HG03039 (cell line): ENCODE measurements around the gene MTF1.
"Not testable (repeated sequence)": the region's sequence is repeated elsewhere in the genome, so short reads cannot be mapped to it uniquely, and the experiment has no call there.

Experiments used
- ATAC-seq: cut with Tn5 transposase; IDR thresholded peaks from one replicate; pipeline ENCODE4 v1.9.1; 2021; ENCODE audit warnings: mild to moderate bottlenecking, moderate library complexity; ENCODE audit not compliant: unreplicated experiment

The MTF1 gene

DNA sequence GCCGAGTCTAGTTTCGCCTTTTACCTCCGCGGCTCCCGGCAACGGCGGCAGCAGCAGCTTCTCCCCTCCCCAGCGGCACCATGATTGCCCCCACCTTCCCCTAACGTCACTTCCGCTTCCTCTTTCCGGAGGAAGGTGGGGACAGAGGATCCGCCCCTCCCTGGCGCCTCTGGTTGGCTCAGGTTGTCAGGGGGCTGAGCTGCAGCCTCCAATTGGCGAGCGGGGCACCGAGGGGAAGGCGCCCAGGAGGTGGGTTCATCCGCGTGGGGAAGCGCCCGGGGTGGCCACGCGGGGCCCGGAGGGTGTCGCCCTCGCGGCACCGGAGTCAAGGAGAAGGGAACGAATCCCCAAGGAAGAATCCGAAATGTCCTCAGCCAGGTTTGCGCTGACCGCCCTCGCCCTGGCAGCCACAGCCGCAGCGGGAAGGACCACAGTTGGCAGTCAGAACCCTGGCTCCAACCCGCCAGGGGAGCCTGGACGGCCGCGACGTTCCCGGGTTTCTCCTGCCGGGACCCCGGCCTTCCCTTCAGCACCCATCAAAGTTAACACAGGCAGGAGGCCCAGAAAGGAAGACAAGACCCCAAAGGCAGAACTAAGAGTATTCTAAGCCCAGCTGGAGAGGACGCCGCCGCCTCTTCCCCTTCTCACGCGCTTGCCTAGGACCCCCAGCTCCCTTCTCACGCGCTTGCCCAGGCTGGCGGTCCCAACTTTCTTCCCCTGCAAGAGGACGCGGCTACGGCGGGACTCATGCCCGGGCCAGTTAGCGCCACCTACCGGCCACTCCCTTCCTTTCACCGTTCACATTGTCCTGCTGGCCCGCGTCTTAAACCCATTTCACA is at the start of gene MTF1:
MTF1 (minus strand) TSS at position 86 of the 839 bp plus-strand sequence. CDS start 1,934 bp downstream, outside the sequence.
- peak; percentile 82 for ATAC-seq

DNA sequence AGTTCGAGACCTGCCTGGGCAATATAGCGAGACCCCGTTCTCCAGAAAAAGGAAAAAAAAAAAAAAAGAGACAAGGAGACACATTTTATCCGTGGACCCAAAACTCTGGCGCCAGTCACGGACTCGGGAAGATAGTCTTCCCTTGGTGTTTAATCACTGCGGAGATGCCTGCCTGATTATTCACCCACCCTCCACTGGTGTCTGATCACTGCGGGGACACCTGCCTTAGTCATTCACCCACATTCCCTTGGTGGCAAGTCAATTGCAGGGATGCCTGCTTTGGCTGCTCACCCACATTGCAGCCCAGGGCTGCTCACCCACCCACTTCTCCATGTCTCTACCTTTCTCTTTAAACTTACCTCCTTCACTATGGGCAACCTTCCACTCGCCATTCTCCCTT is 49.1 kb upstream of the MTF1 start:
- not testable (repeated sequence) for ATAC-seq

DNA sequence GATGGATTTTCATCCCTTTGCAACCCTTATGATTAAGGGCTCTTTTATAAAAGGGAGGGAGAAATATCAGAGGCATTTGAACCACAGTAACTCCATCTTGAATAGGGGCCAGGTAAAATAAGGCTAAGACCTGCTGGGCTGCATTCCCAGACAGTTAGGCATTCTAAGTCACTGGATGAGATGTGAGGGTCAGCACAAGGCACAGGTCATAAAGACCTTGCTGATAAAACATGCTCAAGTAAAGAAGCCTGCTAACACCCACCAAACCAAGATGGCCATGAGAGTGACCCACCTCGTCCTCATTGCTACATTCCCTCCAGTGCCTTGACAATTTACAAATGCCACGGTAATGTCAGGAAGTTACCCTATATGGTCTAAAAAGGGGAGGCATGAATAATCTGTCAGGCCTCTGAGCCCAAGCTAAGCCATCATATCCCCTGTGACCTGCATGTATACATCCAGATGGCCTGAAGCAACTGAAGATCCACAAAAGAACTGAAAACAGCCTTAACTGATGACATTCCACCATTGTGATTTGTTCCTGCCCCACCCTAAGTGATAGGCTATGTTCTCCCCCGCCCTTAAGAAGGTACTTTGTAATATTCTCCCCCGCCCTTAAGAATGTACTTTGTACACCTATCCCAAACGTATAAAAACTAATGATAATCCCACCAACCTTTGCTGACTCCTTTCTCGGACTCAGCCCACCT is 48.2 kb upstream of the MTF1 start:
- ATAC-seq = not testable (repeated sequence)

DNA sequence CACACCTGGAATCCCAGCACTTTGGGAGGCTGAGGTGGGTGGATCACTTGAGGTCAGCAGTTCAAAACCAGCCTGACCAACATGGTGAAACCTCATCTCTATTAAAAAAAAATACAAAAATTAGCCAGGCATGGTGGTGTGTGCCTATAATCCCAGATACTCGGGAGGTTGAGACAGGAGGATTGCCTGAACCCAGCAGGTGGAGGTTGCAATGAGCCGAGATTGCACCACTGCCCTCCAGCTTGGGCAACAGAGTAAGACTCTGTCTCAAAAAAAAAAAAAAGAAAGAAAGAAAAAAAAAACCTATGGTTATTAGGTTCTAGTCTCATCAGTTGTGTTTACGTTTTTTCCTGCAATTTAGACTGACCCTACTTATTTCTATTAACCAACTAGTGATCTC is 47.2 kb upstream of the MTF1 start:
- not testable (repeated sequence) for ATAC-seq

DNA sequence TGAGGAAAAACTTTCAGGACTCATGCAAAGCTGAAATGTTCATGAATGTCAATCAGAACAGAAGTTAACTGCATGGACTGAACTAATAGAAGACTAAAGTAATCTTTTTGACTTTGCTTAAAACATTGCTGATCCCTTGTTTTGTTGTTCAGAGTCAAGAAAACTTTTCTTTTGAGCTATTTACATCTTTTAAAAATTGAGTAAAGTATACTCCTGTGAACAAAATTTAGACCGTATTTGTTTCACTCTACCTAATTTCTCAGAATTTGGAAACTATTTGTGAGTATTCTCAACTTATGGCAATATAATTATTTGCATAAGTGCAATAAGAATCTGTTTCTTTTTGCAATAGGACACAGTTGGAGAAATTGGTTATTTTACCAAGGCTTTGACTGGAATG is 46.3 kb upstream of the MTF1 start:
- ATAC-seq = no peak

DNA sequence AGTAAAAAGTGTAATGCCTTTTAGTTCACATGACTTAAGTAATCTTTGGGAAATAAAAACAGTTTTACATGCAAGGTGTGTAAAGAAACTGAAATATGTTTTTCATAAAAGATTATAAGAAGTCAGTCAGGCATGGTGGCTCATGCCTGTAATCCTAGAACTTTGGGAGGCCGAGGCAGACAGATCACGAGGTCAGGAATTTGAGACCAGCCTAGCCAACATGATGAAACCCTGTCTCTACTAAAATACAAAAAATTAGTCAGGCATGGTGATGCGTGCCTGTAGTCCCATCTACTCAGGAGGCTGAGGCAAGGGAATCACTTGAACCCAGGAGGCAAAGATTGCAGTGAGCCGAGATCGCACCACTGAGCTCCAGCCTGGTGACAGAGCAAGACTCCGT is 44.5 kb upstream of the MTF1 start:
- ATAC-seq = not testable (repeated sequence)

DNA sequence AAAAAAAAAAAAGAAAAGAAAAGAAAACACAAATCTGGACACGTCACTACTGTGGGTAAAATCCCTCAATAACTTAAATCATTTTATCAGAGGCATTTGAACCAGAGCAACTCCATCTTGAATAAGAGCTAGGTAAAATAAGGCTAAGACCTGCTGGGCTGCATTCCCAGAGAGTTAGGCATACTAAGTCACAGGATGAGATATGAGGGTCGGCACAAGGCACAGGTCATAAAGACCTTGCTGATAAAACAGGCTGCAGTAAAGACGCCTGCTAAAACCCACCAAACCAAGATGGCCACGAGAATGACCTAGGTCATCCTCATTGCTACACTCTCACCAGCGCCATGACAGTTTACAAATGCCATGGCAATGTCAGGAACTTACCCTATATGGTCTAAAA is 43.6 kb upstream of the MTF1 start:
- ATAC-seq = no peak

DNA sequence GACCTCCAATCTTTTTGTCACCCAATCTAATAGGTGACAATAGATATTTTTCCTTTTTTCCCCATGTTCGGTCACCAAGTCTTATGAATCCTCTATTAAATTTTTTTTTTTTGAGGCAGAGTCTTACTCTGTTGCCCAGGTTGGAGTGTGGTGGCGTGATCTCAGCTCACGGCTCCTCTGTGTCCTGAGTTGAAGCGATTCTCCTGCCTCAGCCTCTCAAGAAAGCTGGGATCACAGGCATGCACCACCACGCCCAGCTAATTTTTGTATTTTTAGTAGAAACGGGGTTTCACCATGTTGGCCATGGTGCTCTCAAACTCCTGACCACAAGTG is 42.5 kb upstream of the MTF1 start:
- no peak for ATAC-seq

DNA sequence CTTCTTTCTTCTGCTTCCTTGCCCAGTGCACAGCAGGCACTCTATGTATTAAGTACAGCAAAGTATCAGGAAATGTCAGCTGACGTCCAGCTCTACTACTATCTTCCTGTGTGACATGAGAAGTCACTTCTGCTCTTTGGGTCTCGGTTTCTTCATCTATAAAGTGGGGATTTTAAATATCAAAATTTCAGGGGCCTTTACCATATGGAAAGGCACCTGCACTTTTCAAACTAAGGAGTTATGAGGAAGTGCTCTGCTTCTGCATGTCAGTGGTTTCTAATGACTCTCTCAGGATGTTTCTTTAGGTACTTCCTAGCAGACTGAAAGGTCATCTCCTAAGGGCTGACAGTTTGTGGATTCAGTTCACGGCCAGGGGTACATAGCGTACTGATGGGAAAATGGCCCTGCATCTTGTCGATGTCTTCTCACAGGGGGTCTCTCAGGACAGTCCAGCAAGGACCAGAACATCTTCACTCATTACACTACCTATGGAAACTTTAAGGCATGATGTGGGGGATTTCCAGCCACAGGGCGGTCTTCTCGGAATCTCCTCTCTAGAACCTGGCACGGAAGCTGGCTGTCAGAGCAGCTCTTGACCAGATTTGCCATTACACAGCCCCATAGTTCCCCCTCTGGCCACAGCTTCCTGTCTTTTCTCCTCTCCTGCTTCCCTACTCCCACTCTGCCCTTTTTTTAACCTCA is 42.0 kb upstream of the MTF1 start:
- no peak for ATAC-seq

DNA sequence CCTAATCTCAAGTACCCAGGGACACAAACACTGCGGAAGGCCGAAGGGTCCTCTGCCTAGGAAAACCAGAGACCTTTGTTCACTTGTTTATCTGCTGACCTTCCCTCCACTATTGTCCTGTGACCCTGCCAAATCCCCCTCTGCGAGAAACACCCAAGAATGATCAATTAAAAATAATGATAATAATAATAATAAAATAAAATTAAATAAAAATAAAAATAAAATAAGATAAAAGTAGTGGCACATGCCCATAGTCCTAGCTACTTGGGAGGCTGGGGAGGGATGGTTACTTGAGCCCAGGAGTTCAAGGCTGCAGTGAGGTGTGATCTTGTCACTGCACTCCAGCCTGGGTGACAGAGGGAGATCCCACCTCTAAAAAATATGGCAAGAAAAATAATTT is 38.2 kb upstream of the MTF1 start:
- not testable (repeated sequence) for ATAC-seq

DNA sequence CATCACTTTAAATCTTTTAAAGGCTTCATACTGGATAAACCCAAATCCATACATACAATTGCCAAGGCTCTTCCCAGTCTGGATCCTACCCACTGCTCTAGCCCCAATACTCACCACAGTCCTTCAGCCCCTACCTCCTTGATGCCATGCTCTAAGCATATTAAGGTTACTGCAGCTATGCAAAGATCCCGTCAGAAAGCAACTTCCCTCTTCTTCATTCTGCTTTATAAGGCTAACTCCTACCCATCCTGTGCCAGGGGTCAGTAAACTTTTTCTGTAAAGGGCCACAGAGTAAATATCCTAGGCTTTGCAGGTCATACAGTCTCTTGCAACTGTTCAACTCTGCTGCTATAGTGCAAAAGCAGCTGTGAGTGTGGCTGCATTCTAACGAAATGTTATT is 34.3 kb upstream of the MTF1 start:
- ATAC-seq = no peak

DNA sequence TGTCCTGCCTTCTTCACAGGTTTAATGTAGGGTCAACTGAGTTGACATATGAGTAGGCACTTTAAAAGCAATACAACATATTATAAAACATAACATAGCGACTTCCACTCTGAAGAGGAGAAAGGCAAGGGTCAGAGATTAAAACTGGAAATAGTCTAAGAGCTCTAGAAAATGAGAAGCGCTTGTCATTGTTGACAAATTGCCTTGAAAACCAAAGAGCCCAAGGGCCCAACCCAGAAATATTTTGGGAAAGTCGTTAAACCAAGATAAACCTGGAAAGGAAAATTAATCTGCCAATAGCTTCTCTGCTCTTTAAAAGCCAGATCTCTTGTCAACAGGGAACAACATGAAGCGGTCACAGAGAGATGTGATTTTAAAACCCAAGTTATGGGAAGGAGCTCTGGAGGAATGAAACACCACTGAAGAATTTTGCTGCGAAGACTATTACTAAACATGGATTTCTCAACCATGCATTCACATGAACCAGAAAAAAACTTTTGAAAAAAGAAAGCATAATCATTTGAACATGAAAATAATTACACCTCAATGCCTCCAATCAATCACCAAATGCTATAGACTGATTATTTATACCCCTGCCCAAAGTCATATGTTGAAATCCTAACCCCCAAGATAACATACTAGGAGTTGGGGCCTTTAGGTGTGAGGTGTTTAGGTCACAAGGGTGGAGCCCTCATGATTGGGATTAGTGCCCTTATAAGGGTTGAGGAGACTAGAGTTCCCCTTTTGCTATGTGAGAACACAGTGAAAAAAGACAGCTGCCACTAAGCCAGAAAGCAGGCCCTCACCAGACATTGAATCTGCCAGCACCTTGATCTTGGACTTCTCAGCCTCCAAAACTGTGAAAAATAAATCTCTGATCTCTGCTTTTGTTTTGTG is 33.0 kb upstream of the MTF1 start:
- no peak for ATAC-seq

DNA sequence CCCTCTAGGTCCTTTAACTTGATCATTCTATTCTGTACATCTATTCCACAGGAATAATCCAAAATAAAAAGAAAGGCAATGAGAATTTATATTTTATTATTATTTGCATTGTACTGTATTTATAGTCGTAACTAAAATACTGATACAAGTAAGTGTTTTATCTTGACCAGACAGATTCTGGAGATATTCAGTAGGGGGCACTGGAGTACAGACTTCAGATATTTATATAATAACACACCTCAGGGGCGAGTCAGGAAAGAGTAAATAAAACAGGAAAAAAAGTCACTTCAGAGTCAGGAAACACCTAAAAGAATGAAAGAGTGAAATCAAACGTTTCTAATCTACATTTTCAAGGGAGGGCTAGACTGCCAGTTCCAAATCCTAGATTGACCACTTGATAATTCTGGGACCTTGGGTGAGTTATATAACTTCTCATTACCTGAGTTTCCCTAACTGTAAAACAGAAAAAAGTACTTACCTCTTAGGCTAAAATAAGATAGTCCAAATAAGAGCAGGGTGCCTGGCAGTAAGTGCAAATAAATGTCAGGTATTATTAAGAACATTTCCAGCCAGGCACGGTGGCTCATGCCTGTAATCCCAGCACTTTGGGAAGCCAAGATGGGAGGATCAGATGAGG is 31.1 kb upstream of the MTF1 start:
- ATAC-seq = no peak

DNA sequence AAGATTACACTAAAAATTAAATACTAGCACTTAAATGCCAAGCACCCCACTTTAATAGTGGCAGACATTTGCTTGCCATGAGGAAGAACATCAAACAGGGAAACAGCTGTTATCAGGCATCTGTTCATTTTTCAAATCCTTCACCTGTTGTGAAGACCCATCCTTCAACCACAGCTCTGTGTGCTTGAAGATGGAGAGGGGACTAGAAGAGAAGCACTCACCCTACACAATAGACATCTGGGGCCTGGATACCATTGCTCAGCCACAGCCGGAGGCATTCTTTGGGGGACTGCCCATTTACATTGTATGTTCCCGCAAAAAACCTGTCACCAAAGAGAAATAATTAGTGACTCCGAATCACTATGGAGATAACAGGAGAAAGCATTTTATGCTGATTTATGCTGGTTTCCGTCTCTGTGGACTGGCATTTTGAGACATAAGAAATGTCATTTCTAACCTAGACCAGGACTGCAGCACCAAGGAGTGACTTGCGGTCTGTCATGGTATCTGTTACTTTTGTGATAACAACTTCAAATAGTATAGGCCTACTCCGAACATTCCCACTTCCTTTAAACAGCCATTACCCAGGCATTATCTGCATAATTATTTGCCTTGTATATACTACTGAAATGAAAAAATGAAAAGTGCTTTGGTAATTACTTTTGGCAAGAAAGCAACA is 28.8 kb upstream of the MTF1 start:
- ATAC-seq = no peak

DNA sequence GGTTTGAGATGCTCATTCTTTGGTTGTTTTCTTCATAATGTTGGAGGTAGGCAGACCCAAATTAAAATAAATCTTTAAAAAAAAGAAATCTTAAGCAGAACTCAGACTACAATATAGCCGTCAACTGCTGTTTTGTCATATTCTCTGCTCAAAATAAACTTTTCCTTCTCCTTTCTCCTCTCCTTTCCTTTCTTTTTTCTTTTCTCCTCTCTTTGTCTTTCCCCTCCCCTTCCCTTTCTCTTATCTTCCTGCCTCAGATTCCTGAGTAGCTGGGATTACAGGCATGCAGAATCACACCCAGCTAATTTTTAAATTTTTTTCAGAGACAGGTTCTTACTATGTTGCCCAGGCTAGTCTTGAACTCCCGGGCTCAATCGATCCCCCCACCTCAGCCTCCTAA is 24.8 kb upstream of the MTF1 start:
- no peak for ATAC-seq

DNA sequence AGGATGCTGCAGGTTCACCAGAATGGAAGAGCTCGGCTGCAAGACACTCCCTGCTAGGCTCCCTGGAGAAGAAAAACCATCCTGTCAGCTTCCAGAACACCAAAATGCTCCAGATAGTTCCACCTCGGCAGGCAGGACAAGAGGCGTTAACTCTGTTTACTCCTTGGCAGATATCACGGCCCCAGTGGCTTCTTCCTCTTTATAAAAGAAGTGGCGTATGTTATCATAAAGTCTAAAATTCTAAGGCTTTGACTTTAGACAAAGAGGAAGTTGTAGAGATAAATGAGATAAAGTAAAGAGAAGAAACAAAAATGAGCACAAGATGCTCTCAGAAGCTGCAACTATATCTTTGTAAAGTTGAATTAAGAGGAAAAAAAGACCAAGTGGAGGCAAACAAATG is 24.3 kb upstream of the MTF1 start:
- ATAC-seq = no peak

DNA sequence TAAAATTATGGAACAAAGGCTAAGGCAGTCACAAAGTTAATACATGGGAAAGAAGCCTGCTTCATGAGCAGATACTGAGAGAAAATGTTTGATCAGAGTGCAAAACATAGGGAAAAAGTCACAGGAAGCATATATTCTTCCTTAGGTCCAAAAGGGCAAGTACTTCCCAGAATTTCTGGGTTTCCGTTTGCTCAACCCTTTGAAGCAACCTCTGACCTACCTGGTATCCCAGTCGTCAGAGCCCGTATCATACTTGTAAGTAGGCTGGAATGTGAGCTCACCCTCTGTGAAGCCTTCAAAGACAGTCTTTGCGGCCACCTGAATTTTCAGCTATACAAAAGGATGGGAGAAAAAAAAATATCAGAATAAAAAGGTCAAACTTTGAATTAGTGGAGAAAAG is 20.5 kb upstream of the MTF1 start:
- ATAC-seq = no peak

DNA sequence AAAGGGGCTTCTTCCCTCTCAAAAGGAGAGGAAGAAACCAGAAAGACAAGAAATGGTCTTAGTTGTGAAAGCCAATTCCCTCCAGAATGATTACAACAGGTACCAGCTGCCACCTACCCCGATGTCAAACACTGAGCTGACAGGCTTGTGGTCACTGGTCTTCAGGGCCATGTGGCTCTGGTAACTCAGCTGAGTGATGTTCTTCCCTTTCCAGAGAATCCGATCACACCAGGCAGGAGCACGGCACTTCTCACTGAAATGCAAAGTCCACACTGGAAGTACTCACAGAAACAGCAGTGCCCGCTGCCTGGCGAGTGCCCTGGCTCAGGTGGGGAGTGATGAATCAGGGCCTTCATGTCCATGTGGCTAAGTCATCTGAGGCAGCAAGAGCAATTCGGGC is 18.7 kb upstream of the MTF1 start:
- ATAC-seq = no peak

DNA sequence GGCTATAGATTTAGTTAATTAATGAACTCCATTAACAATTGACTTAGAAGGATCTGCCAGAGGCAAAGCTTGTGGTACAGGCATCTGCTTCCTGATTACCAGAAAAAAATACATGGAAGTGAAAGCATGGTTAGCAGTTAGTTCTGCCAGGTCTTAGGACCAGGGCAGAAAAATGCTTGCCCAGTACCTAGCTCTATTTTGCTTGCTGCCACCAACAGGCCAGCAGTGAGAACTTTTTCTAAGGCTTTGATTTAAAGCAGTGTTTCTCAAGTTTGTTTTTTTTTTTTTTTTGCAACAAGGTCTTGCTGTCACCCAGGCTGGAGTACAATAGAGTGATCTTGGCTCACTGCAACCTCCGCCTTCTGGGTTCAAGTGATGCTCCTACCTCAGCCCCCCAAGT is 16.4 kb upstream of the MTF1 start:
- ATAC-seq = no peak

DNA sequence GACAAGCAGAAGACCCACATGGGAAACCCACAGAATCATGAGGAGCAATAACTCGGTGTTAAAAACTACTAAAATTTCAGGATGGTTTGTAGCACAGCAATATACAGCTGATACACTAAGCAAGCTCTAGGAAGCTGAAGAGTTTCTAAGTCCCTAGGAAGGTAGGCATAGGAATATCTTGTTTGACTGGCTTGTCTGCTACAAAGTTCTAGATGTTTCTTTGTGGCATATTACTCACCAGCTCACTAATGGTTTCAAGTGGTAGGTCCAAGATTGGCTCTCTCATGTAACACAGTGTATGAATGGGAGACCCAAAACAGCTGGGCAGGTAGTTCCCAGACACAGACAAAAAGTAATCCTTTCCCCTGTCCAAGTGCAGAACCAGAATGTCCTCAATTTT is 13.3 kb upstream of the MTF1 start:
- ATAC-seq = no peak
